Dermis microvascular lymphatic vessel endothelial cell (primary cell): ENCODE results near the gene TFAP2A. TPM values are rescaled to one million over a fixed set of nuclear protein-coding genes. Genes with fewer than 3 reads are reported as not detected.

Experiments
- total RNA-seq: library from RNA; depleted of rRNA; stranded (reverse); fragments of >200 nt; gene quantifications from 2 replicates; pipeline ENCODE4 v1.2.1, GENCODE V29; 2014

The TFAP2A gene
- total RNA-seq, 1 donor from 2014 or later = not detected

Other genes with a start within 250 kb of the TFAP2A start
- 46.5 and 57.8 TPM in 2 replicates for gene GCNT2, start 106.3 kb upstream of the TFAP2A start, total RNA-seq